HG02852 (cell line): ENCODE results near the gene NEDD4L.
"Not testable (repeated sequence)": the region's sequence is repeated elsewhere in the genome, so short reads cannot be mapped to it uniquely, and the experiment has no call there.

Experiments
- ATAC-seq: cut with Tn5 transposase; IDR thresholded peaks from one replicate; pipeline ENCODE4 v1.9.1; 2021; ENCODE audit warnings: mild to moderate bottlenecking, moderate library complexity; ENCODE audit not compliant: unreplicated experiment

Gene NEDD4L

GRCh38 chr18:58362027-58362575 lies 318.1 kb downstream of the NEDD4L start:
- no peak for ATAC-seq

GRCh38 chr18:58362829-58363271 lies 318.8 kb downstream of the NEDD4L start:
- no peak for ATAC-seq

DNA sequence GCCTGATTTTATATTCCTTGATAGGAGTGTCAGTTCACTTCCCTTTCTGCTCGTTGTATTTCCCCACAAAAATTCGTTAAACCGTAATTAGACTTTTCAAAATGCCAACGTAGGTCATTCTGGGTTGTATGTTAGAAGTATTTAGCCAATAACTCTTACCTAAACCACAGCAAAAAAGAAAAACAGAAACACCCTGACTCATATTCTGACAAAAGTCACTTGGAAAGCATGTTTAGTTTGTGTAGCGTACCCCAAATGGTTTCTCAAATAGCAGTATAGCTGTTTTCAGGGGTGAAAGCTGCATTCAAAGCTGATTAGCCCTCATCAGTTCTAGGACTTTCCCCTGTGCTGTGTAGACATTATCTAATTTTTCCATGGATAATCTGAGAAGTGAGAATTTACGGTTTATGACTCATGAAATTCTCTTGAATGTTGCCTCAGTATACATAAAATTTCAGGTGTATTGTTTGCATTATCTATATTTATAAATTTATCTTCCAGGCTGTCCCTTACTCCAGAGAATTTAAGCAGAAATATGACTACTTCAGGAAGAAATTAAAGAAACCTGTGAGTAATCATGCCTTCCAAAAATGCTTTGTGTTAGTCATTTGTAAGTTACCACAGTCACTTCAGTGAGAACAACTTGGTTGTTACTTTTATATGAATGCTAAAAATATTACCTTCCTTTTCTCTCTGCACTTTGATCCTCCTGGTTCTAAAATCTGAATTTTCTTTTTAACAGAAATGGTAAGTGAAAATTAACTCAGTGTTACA lies 319.9 kb downstream of the NEDD4L start:
- no peak for ATAC-seq

- no peak for ATAC-seq
These were observed 321.0 kb downstream of the NEDD4L start for GRCh38 chr18:58364876-58365528.

DNA sequence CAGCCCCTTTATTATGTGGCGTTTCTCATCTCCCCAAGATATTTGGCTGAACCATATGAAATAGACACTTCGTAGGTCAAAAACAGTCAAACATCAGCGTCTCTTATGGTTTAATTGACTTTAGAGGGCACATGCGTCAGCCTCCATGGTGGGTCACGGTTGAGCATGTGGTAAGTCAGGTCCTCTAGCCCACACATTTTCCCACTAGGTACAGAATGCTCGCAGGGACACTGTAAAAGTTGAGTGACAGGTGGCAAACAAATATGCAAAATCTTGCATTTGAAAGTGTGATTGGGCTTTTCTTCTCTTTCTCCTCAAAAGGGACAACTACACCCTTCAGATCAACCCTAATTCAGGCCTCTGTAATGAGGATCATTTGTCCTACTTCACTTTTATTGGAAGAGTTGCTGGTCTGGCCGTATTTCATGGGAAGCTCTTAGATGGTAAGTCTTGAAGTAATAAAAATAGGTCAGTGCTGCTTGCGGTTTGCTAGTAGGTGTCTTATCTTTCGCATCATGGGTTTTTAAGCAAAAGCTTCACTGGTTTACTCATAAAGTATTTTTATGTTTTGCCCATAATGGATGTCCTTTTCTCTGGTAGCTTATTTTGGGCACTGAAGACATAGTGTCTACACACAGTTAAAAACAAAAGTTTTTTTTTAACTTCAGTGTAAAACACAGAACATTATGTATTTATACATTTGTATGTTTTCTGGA lies 323.6 kb downstream of the NEDD4L start:
- ATAC-seq: no peak

- ATAC-seq: no peak
These were observed 325.6 kb downstream of the NEDD4L start for GRCh38 chr18:58369616-58370015.

DNA sequence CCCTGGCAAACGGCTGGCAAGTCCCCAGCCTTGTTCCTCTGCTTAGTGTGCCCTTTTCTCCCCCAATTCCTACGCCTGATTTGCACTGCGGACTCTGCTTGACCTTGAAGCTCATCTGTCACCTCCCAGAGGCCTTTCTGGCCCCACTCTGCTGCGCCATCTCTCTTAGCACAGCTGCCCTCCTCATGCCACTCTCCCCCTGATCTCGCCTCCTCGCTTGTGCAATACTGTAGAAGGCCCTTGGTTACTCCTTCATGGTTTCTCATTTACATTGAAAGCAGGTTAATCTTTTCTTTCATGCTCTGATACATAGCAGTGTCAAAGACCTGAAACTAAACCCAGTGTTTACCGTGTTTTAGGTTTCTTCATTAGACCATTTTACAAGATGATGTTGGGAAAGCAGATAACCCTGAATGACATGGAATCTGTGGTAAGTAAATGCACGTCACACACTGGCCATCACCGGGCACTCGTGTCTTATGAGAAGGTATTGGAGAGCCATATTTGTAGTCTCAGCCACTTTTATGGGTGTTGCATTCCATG lies 326.1 kb downstream of the NEDD4L start:
- no peak for ATAC-seq

GRCh38 chr18:58370612-58371011 lies 326.6 kb downstream of the NEDD4L start:
- no peak for ATAC-seq

DNA sequence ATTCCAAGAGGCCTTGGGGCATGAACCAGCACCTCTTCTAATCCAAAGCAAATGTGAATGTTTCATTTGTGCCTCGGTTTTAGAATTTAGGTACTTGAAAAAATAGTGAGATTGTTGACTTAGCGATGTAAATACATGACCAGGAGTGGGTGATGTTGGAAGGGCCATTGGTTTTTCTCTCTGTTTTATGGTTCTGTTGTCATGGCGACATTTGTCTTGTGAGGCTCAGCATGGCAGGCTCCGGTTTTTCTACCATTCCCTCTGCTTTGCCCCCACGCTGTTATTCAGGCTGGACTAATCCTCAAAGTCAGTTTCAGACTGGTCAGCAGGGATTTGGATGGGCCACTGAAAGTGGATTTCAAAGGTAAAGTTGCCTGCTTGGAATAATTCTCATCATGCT lies 329.5 kb downstream of the NEDD4L start:
- ATAC-seq: no peak

GRCh38 chr18:58375051-58375450 lies 331.0 kb downstream of the NEDD4L start:
- ATAC-seq: no peak

DNA sequence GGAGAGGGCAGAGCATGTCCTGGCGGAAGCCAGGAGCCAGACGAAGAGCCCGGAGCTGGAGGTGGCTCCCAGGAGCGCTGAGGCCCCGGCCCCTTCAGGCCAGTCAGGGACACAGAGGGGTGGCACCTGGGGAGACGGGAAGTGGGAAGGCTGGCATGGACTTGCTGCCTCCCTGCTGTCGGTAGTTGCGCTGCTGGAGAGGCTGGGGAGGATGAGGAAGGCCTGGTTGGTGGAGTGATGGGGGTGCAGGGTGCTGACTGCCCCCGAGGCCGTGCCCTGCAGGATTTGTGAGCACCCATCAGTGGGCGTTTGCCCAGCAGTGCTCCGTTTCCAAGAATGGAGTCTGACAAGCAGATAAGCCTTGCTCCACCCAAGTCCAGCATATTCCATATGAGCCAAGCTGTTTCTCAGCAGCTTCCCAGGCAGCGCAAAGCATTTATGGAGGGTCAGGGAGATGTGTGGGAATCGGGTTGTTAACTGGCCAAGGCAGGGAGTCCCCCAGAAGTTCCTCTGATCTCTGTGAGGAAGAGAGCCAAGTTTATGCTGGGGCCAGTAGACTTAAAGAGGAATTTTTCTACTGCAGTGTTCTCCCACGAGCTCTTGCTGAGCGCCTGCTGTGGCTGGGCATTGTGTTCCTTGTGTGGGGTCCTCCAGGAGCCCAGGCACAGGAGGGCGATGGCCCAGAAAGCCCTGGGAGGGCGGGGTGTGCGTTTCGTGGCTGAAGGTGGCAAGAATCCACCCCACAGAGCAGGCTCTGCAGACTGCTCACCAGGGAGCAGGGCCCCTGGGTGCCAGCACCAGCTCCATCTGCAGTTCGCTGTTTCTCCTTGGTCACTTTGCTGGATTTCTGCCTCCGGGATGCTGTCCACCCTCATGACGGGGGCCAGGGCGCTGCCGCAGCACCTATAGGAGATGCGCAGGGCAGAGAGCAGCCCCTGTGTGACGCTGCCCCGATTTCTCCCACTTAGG lies 334.7 kb downstream of the NEDD4L start:
- ATAC-seq: no peak

- ATAC-seq: no peak
These were observed 335.4 kb downstream of the NEDD4L start for GRCh38 chr18:58379443-58379842.

- ATAC-seq: not testable (repeated sequence)
These were observed 336.1 kb downstream of the NEDD4L start for GRCh38 chr18:58380113-58380512.

GRCh38 chr18:58381676-58382411 lies 337.8 kb downstream of the NEDD4L start:
- ATAC-seq: no peak

GRCh38 chr18:58382446-58382845 lies 338.4 kb downstream of the NEDD4L start:
- no peak for ATAC-seq

- ATAC-seq: no peak
These were observed 341.4 kb downstream of the NEDD4L start for GRCh38 chr18:58385472-58385871.

DNA sequence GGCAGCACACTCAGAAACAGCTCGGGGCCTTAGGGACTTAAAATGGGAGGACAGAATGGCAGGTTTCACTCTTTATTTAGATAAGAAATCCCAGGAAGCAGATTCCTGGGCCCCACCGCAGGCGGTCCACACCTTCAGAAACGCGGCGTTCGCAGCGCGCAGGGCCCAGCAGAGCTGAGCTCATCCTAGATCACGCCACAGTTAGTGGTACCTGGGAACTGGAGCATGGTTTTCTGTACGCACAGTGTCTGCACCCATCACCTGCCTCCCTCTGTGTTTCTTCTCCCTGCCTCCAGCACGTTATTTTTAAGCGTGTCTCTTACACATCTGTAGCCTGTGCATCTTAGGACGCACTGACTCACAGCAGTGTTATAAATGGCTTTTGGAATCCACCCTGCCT lies 342.8 kb downstream of the NEDD4L start:
- no peak for ATAC-seq

DNA sequence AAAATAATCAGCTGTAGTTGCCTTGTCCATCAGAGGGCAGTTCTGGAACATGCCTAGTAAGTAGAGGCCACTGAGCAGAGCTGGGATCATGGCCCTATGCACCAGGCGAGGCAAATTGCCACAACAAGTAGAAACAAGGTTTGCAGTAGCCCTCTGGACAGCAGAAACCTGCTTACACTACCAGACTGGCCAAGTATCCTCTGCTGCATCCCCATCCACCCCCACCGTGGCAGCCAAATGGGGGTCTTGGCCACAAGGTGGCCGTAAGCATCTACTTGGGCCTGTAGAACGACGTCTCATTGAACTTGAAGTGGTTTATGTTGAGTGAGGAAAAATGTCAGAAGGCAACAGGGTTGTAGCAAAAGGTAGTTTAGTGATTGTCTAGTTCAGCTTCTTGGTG lies 343.7 kb downstream of the NEDD4L start:
- no peak for ATAC-seq

- no peak for ATAC-seq
These were observed 344.7 kb downstream of the NEDD4L start for GRCh38 chr18:58388736-58389135.
